A549 (cell line): ENCODE measurements around the gene RYR3. TPM values are rescaled to one million over a fixed set of nuclear protein-coding genes. Genes with fewer than 3 reads are reported as not detected.

Experiments
- ATAC-seq, 2 experiments: fragments of 200-7000 bp in 1 of 2; fragments of >200 bp in 1 of 2; cut with Nextera tagmentation in 1 of 2; cut with Tn5 transposase in 1 of 2; 3 replicates each; pipeline versions ENCODE4 v1.8.0 to v1.9.1; 2018 to 2020; ENCODE audit warnings: mild to moderate bottlenecking in 1 of 2, moderate library complexity in 1 of 2
- CTCF ChIA-PET: fragments of 300-600 bp; sonication (Branson Sonifier 250); formaldehyde crosslinking; extraction: SDS; loops from one replicate; lab custom pipeline; 2021; ENCODE audit warnings: antibody characterized with exemption, inconsistent platforms; lab: Yijun Ruan, JAX
- POLR2A ChIA-PET: fragments of 350-600 bp; formaldehyde crosslinking; extraction: SDS; loops from one replicate; lab custom pipeline; 2021; ENCODE audit warnings: antibody characterized with exemption, inconsistent platforms; lab: Yijun Ruan, JAX
- DNase-seq, 2 experiments: peaks; one replicate each; pipeline versions ENCODE4 v3.0.0 to v3.0.0-alpha.2; 2011 to 2016; ENCODE audit warnings: low read depth in 1 of 2, low spot score in 1 of 2
- FAIRE-seq: peaks from 2 replicates; lab custom pipeline; 2011; peaks lifted over from hg19 to GRCh38; lab: Jason Lieb, UNC
- H3K27ac ChIP-seq, 2 experiments: fragments of >200 bp; sonication (Bioruptor Twin); formaldehyde crosslinking; 3 replicates each; pipeline ENCODE4 v1.5.1; 2016 to 2017
- H3K4me1 ChIP-seq: fragments of >200 bp; sonication (Bioruptor Twin); formaldehyde crosslinking; 3 replicates; pipeline ENCODE4 v1.6.1; 2016
- H3K4me2 ChIP-seq: fragments of >200 bp; sonication (Bioruptor Twin); formaldehyde crosslinking; 3 replicates; pipeline ENCODE4 v1.6.1; 2016
- H3K4me3 ChIP-seq: fragments of >200 bp; sonication (Bioruptor Twin); formaldehyde crosslinking; 3 replicates; pipeline ENCODE4 v1.5.1; 2016
- H3K9me3 ChIP-seq: fragments of >200 bp; sonication (Bioruptor Twin); formaldehyde crosslinking; 3 replicates; pipeline ENCODE4 v1.6.1; 2016
- CBX2 ChIP-seq: fragments of 200-600 bp; sonication (generic); IDR thresholded peaks from 2 replicates; pipeline ENCODE4 v1.6.1; 2016; ENCODE audit warnings: low read depth, mild to moderate bottlenecking, borderline replicate concordance
- CEBPB ChIP-seq, 2 experiments: fragments of >200 bp in 1 of 2; sonication (Bioruptor Twin) in 1 of 2; formaldehyde crosslinking in 1 of 2; IDR thresholded peaks; 2 replicates each; pipeline ENCODE4 v1.6.1; 2012 to 2016
- CHD2 ChIP-seq: fragments of 150-350 bp; IDR thresholded peaks from 2 replicates; pipeline ENCODE4 v1.6.1; 2014; ENCODE audit warnings: low read length; ENCODE audit not compliant: partially characterized antibody
- CTCF ChIP-seq: fragments of >200 bp; sonication (Bioruptor Twin); formaldehyde crosslinking; IDR thresholded peaks from 3 replicates; pipeline ENCODE4 v1.5.1; 2016
- EHF ChIP-seq: fragments of 250-450 bp; sonication (Bioruptor Pico); IDR thresholded peaks from 2 replicates; pipeline ENCODE4 v1.5.0; 2020; ENCODE audit warnings: mild to moderate bottlenecking
- EHMT2 ChIP-seq: fragments of 200-600 bp; sonication (generic); IDR thresholded peaks from 2 replicates; pipeline ENCODE4 v1.6.1; 2016; ENCODE audit warnings: antibody characterized with exemption, low read depth, mild to moderate bottlenecking, moderate library complexity
- EP300 ChIP-seq, 2 experiments: fragments of >200 bp; sonication (Bioruptor Twin); formaldehyde crosslinking; IDR thresholded peaks; 2 replicates in 1 of 2; 3 replicates in 1 of 2; pipeline ENCODE4 v1.6.1; 2016 to 2017
- FOXS1 ChIP-seq: fragments of 250-450 bp; sonication (Bioruptor Pico); IDR thresholded peaks from 2 replicates; pipeline ENCODE4 v1.5.0; 2020; ENCODE audit warnings: mild to moderate bottlenecking, moderate library complexity
- HES2 ChIP-seq: fragments of >200 bp; sonication (Bioruptor Twin); formaldehyde crosslinking; IDR thresholded peaks from 2 replicates; pipeline ENCODE4 v1.6.1; 2016
- JUNB ChIP-seq: fragments of >200 bp; sonication (Bioruptor Twin); formaldehyde crosslinking; IDR thresholded peaks from 2 replicates; pipeline ENCODE4 v1.6.1; 2016
- KDM5A ChIP-seq: fragments of 200-600 bp; sonication (generic); IDR thresholded peaks from 2 replicates; pipeline ENCODE4 v1.6.1; 2016; ENCODE audit warnings: antibody characterized with exemption, mild to moderate bottlenecking
- MAFK ChIP-seq: fragments of 450-650 bp; IDR thresholded peaks from 2 replicates; pipeline ENCODE4 v1.6.1; 2014; ENCODE audit not compliant: partially characterized antibody
- NFE2L2 ChIP-seq: fragments of 150-350 bp; conservative IDR thresholded peaks from 2 replicates; pipeline ENCODE4 v1.6.1; 2014; ENCODE audit warnings: low read length
- NPAS2 ChIP-seq: fragments of 250-450 bp; sonication (Bioruptor Pico); IDR thresholded peaks from 2 replicates; pipeline ENCODE4 v1.8.0; 2022; ENCODE audit warnings: mild to moderate bottlenecking, moderate library complexity, borderline replicate concordance
- PBX3 ChIP-seq: IDR thresholded peaks from 2 replicates; pipeline ENCODE4 v1.6.1; 2012
- POLR2A ChIP-seq: IDR thresholded peaks from 2 replicates; pipeline ENCODE4 v1.6.1; 2012; ENCODE audit warnings: mild to moderate bottlenecking, low read length
- WGBS: methylation state at CpG from one replicate; pipeline ENCODE4 v1.1.6; 2017; ENCODE audit errors: missing lambda C conversion rate; 5-methylcytosine and 5-hydroxymethylcytosine counted together
- polyA plus RNA-seq, 4 experiments: library from polyadenylated mRNA; depleted of rRNA in 3 of 4; stranded (reverse); fragments of >200 nt; fragmentation: RNase III in 1 of 4; extraction: RNeasy Plus Mini Kit Qiagen cat#74134 plus additional on column Dnase treatment in 1 of 4; gene quantifications; 2 replicates in 3 of 4; 3 replicates in 1 of 4; pipeline ENCODE4 v1.2.3, GENCODE V29; 2011 to 2017
- TF ChIP-seq, protein P1 (sequence below): IDR thresholded peaks from 2 replicates; pipeline ENCODE4 v1.6.1; 2012; ENCODE audit warnings: low read depth, borderline replicate concordance
- TF ChIP-seq, protein P2 (sequence below): IDR thresholded peaks from 2 replicates; pipeline ENCODE4 v1.6.1; 2012
- TF ChIP-seq, protein P3 (sequence below): fragments of 150-350 bp; IDR thresholded peaks from 2 replicates; pipeline ENCODE4 v1.6.1; 2014; ENCODE audit warnings: low read depth, mild to moderate bottlenecking, low read length
- TF ChIP-seq, protein P4 (sequence below): fragments of >200 bp; sonication (Bioruptor Twin); formaldehyde crosslinking; IDR thresholded peaks from 3 replicates; pipeline ENCODE4 v1.6.1; 2016
- TF ChIP-seq, protein P5 (sequence below): fragments of 250-450 bp; sonication (Bioruptor Pico); IDR thresholded peaks from 2 replicates; pipeline ENCODE4 v1.5.0; 2021; ENCODE audit warnings: mild to moderate bottlenecking, moderate library complexity, borderline replicate concordance

RYR3 gene
- polyA plus RNA-seq, 2 of the 4 experiments (the other 2 are of a cell fraction), result 0.03 TPM; not detected in 1

DNA sequence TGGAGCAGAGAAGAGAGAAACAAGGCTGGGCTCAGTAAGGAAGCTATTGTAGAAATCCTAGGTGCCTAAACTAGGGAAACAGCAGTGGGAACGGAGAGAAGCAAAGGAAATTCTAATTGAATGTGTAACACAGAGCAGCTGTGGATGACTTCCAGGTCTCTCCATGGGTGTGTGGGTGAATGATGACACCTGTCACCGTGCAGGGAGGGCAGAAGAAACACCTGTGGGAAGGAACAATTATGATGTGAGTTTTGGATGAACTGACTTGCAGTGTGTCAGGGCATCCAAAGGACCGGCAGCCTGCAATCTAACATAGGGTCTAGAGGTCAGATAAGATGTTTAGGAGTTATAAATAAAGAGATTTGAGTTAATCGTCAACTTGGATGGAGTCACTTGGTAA, 144.2 kb downstream of the RYR3 start (continued):
- no peak for TF ChIP-seq NPAS2
- TF ChIP-seq, protein P1, sequence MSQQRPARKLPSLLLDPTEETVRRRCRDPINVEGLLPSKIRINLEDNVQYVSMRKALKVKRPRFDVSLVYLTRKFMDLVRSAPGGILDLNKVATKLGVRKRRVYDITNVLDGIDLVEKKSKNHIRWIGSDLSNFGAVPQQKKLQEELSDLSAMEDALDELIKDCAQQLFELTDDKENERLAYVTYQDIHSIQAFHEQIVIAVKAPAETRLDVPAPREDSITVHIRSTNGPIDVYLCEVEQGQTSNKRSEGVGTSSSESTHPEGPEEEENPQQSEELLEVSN, result no peak
- TF ChIP-seq, protein P2, sequence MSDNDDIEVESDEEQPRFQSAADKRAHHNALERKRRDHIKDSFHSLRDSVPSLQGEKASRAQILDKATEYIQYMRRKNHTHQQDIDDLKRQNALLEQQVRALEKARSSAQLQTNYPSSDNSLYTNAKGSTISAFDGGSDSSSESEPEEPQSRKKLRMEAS, result no peak

DNA sequence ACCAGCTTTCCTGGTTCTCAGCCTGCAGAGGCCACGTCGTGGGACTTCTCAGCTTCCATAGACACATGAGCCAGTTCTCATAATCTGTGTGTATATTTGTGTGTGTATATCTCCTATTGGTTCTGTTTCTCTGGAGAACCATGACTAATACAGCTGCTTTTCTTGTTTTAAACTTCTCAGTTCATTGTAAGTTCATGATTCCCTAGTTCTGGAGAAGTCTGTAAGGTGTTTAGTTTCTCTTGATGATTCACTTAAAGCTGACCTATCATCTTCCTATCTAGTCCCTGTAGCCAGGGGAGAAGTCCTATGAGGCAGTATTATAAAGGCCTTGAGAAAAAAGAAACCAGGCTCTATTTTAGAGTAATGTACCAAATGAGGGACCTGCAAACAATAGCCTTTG, 147.7 kb downstream of the RYR3 start:
- CTCF ChIA-PET, result interaction anchor here (1.2 to 1.7 kb wide), 2 partner anchors 10 to 18 kb away, joined by 3 to 4 read pairs; no protein-coding TSS in a partner anchor
- Histone ChIP-seq H3K4me3 (no peak overlapping the region), H3K4me1 (no peaks in the 10 kb centered on the region)
- WGBS, result 6% methylated on average over 2 of the region's 2 CpGs
- DNase-seq, result no peak
- no peak for ATAC-seq
- TF ChIP-seq CHD2 (no peak), POLR2A (no peak), PBX3 (no peak), KDM5A (no peak), EHF (CRISPR knock-in tag) (no peak), CEBPB (IDR thresholded peaks at IDR 0.05) (no peak), NFE2L2 (no peak), CTCF (no peak), FOXS1 (CRISPR knock-in tag) (no peak), HES2 (no peak), JUNB (no peak), EP300 (IDR thresholded peaks at IDR 0.05) (no peak), CBX2 (no peak), MAFK (no peak), EHMT2 (no peak)
- TF ChIP-seq, protein P3, sequence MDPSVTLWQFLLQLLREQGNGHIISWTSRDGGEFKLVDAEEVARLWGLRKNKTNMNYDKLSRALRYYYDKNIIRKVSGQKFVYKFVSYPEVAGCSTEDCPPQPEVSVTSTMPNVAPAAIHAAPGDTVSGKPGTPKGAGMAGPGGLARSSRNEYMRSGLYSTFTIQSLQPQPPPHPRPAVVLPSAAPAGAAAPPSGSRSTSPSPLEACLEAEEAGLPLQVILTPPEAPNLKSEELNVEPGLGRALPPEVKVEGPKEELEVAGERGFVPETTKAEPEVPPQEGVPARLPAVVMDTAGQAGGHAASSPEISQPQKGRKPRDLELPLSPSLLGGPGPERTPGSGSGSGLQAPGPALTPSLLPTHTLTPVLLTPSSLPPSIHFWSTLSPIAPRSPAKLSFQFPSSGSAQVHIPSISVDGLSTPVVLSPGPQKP, result no peak
- TF ChIP-seq, protein P4, sequence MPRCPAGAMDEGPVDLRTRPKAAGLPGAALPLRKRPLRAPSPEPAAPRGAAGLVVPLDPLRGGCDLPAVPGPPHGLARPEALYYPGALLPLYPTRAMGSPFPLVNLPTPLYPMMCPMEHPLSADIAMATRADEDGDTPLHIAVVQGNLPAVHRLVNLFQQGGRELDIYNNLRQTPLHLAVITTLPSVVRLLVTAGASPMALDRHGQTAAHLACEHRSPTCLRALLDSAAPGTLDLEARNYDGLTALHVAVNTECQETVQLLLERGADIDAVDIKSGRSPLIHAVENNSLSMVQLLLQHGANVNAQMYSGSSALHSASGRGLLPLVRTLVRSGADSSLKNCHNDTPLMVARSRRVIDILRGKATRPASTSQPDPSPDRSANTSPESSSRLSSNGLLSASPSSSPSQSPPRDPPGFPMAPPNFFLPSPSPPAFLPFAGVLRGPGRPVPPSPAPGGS, result no peak
- TF ChIP-seq, protein P2, result no peak
- TF ChIP-seq, protein P5, sequence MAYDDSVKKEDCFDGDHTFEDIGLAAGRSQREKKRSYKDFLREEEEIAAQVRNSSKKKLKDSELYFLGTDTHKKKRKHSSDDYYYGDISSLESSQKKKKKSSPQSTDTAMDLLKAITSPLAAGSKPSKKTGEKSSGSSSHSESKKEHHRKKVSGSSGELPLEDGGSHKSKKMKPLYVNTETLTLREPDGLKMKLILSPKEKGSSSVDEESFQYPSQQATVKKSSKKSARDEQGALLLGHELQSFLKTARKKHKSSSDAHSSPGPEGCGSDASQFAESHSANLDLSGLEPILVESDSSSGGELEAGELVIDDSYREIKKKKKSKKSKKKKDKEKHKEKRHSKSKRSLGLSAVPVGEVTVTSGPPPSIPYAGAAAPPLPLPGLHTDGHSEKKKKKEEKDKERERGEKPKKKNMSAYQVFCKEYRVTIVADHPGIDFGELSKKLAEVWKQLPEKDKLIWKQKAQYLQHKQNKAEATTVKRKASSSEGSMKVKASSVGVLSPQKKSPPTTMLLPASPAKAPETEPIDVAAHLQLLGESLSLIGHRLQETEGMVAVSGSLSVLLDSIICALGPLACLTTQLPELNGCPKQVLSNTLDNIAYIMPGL (CRISPR knock-in tag), result no peak
- TF ChIP-seq, all 56 proteins: peak for 0
- Histone ChIP-seq H3K27ac (no peak overlapping the region), H3K4me2 (no peak overlapping the region), H3K9me3 (no peaks in the 10 kb centered on the region)
- POLR2A ChIA-PET, result no interaction called here
- FAIRE-seq, result no peak
